HCT116 (cell line): ENCODE results near the gene SLC9A9. TPM values are rescaled to one million over a fixed set of nuclear protein-coding genes. Genes with fewer than 3 reads are reported as not detected.

Experiments used
- ATAC-seq: fragments of 200-7000 bp; cut with Tn5 transposase; 2 replicates; pipeline ENCODE4 v1.9.1; 2020; ENCODE audit warnings: mild to moderate bottlenecking, moderate library complexity
- BruUV-seq: library from RNA; stranded (reverse); fragments of 400-500 nt; replicated peaks from 2 replicates; lab custom pipeline; 2021; lab: Mats Ljungman, UMichigan
- CTCF ChIA-PET: fragments of 300-600 bp; sonication (Branson Sonifier 250); formaldehyde crosslinking; loops from one replicate; lab custom pipeline; 2021; ENCODE audit warnings: antibody characterized with exemption; lab: Charles Lee
- POLR2A ChIA-PET: fragments of 300-600, 350-600 bp; sonication (Branson Sonifier 250); formaldehyde crosslinking; loops from one replicate; lab custom pipeline; 2021; ENCODE audit warnings: antibody characterized with exemption; lab: Charles Lee
- RAD21 ChIA-PET, 2 experiments: fragments of 300-600 bp; sonication (Branson Sonifier 250); formaldehyde crosslinking; loops; one replicate each; lab custom pipeline; 2023; ENCODE audit warnings: low total read pairs in 2 of 2; ENCODE audit not compliant: uncharacterized antibody in 2 of 2, unreplicated experiment in 2 of 2, low non-redundant PET in 1 of 2; lab: Charles Lee
- DNase-seq: peaks from one replicate; pipeline ENCODE4 v3.0.0-alpha.2; 2010; ENCODE audit warnings: low read depth, low spot score
- H2AFZ ChIP-seq: fragments of 200-600 bp; shearing (Covaris generic), sonication (generic); 2 replicates; pipeline ENCODE4 v1.6.1; 2017; ENCODE audit warnings: low read depth, mixed run types, mixed read lengths, antibody characterized with exemption, low read length; ENCODE audit not compliant: poor library complexity, severe bottlenecking
- H3K27ac ChIP-seq: 2 replicates; pipeline ENCODE4 v1.5.1; 2012; ENCODE audit warnings: low read depth, low read length
- H3K27me3 ChIP-seq: fragments of 200-600 bp; sonication (generic); 2 replicates; pipeline ENCODE4 v1.6.1; 2016; ENCODE audit warnings: mixed run types, low read length, mixed read lengths; ENCODE audit not compliant: insufficient read depth
- H3K36me3 ChIP-seq, 2 experiments: fragments of 200-500 bp in 1 of 2; fragments of 200-600 bp in 1 of 2; sonication (Bioruptor generic) in 1 of 2; sonication (generic) in 1 of 2; 2 replicates each; pipeline versions ENCODE4 v1.5.1 to v1.6.1; 2014 to 2016; ENCODE audit warnings: low read length in 2 of 2, inconsistent platforms in 1 of 2, mixed read lengths in 1 of 2, mixed run types in 1 of 2; ENCODE audit not compliant: insufficient read depth in 2 of 2, control insufficient read depth in 1 of 2
- H3K4me1 ChIP-seq, 2 experiments: fragments of 200-600 bp in 1 of 2; sonication (generic) in 1 of 2; 2 replicates each; pipeline versions ENCODE4 v1.5.1 to v1.6.1; 2012 to 2017; ENCODE audit warnings: low read length in 2 of 2, inconsistent platforms in 1 of 2, mild to moderate bottlenecking in 1 of 2, mixed read lengths in 1 of 2, mixed run types in 1 of 2, moderate library complexity in 1 of 2; ENCODE audit not compliant: insufficient read depth in 2 of 2, control insufficient read depth in 1 of 2
- H3K4me2 ChIP-seq: fragments of 200-600 bp; sonication (generic); 2 replicates; pipeline ENCODE4 v1.6.1; 2017; ENCODE audit warnings: mixed run types, low read length, mixed read lengths
- H3K4me3 ChIP-seq, 2 experiments: fragments of 200-600 bp in 1 of 2; sonication (generic) in 1 of 2; replicated peaks in 1 of 2; 2 replicates each; pipeline ENCODE4 v1.5.1; 2011 to 2016; ENCODE audit warnings: low read length in 2 of 2, control low read depth in 1 of 2, low read depth in 1 of 2, mild to moderate bottlenecking in 1 of 2, mixed read lengths in 1 of 2, mixed run types in 1 of 2
- H3K79me2 ChIP-seq: fragments of 200-600 bp; sonication (generic); 2 replicates; pipeline ENCODE4 v1.6.1; 2017; ENCODE audit warnings: mild to moderate bottlenecking, mixed run types, low read length, moderate library complexity, mixed read lengths; ENCODE audit not compliant: insufficient read depth
- H3K9ac ChIP-seq: fragments of 200-600 bp; sonication (generic); 2 replicates; pipeline ENCODE4 v1.6.1; 2016; ENCODE audit warnings: low read length, mixed read lengths
- H3K9me2 ChIP-seq: fragments of 200-600 bp; sonication (generic), shearing (Covaris generic); 2 replicates; pipeline ENCODE4 v1.6.1; 2017; ENCODE audit warnings: mixed run types, mild to moderate bottlenecking, moderate library complexity; ENCODE audit not compliant: insufficient read depth
- H3K9me3 ChIP-seq, 2 experiments: fragments of 200-500 bp in 1 of 2; fragments of 200-600 bp in 1 of 2; sonication (Bioruptor generic) in 1 of 2; sonication (generic) in 1 of 2; 2 replicates each; pipeline ENCODE4 v1.6.1; 2014 to 2017; ENCODE audit warnings: low read length in 2 of 2, mixed read lengths in 2 of 2, inconsistent platforms in 1 of 2, low read depth in 1 of 2, mild to moderate bottlenecking in 1 of 2, mixed run types in 1 of 2, moderate library complexity in 1 of 2; ENCODE audit not compliant: control insufficient read depth in 1 of 2, insufficient read depth in 1 of 2
- H4K20me1 ChIP-seq: fragments of 200-600 bp; sonication (generic), shearing (Covaris generic); 2 replicates; pipeline ENCODE4 v1.6.1; 2017; ENCODE audit warnings: mixed run types, mild to moderate bottlenecking, moderate library complexity; ENCODE audit not compliant: insufficient read depth
- ELF1 ChIP-seq: IDR thresholded peaks from 2 replicates; pipeline ENCODE4 v1.6.1; 2012; ENCODE audit warnings: low read depth, borderline replicate concordance
- EZH2 ChIP-seq: fragments of 200-600 bp; sonication (generic); IDR thresholded peaks from 2 replicates; pipeline ENCODE4 v1.6.1; 2017; ENCODE audit warnings: antibody characterized with exemption, mixed run types
- EZH2phosphoT487 ChIP-seq: fragments of 200-600 bp; IDR thresholded peaks from 2 replicates; pipeline ENCODE4 v1.6.1; 2018; ENCODE audit warnings: antibody characterized with exemption, borderline replicate concordance
- FOSL1 ChIP-seq: IDR thresholded peaks from 2 replicates; pipeline ENCODE4 v1.6.1; 2012; ENCODE audit warnings: low read depth
- JUND ChIP-seq: IDR thresholded peaks from 2 replicates; pipeline ENCODE4 v1.6.1; 2012
- POLR2A ChIP-seq: IDR thresholded peaks from 2 replicates; pipeline ENCODE4 v1.7.0; 2011; ENCODE audit warnings: borderline replicate concordance; ENCODE audit not compliant: insufficient read depth, insufficient read length; ENCODE audit errors: extremely low read depth
- POLR2AphosphoS5 ChIP-seq: IDR thresholded peaks from 2 replicates; pipeline ENCODE4 v1.6.1; 2011; ENCODE audit warnings: mild to moderate bottlenecking, low read depth, low read length, moderate library complexity
- RAD21 ChIP-seq: IDR thresholded peaks from 2 replicates; pipeline ENCODE4 v1.6.1; 2012; ENCODE audit warnings: low read depth, mild to moderate bottlenecking
- REST ChIP-seq: IDR thresholded peaks from 2 replicates; pipeline ENCODE4 v1.6.1; 2012; ENCODE audit warnings: low read depth
- SP1 ChIP-seq: IDR thresholded peaks from 2 replicates; pipeline ENCODE4 v1.6.1; 2012; ENCODE audit warnings: low read depth
- TCF7L2 ChIP-seq: IDR thresholded peaks from 2 replicates; pipeline ENCODE4 v1.7.0; 2011; ENCODE audit warnings: borderline replicate concordance, inconsistent platforms; ENCODE audit not compliant: insufficient read depth, insufficient read length; ENCODE audit errors: extremely low read depth
- YY1 ChIP-seq: IDR thresholded peaks from 2 replicates; pipeline ENCODE4 v1.6.1; 2011; ENCODE audit warnings: low read length, low read depth, moderate library complexity, mild to moderate bottlenecking; ENCODE audit not compliant: insufficient replicate concordance; ENCODE audit errors: extremely low read depth
- ZFX ChIP-seq: fragments of 450-650 bp; IDR thresholded peaks from 2 replicates; pipeline ENCODE4 v1.6.1; 2017
- intact Hi-C: fragments of 100-400 bp; cut with micrococcal nuclease; formaldehyde crosslinking; loops from 2 replicates; pipeline ENCODE4 v1.10.0; 2022
- total RNA-seq: library from RNA; stranded (reverse); gene quantifications from one replicate; pipeline ENCODE4 v1.2.1, GENCODE V29; 2021; ENCODE audit not compliant: unreplicated experiment

SLC9A9 gene
- total RNA-seq, 1 experiment from 2014 or later = 0.20 TPM

- TF ChIP-seq POLR2A (no peak), FOSL1 (no peak)
- intact Hi-C loops = no loop called here
- Histone ChIP-seq H3K36me3 (no peaks in the 10 kb centered on the region), H4K20me1 (no peaks in the 10 kb centered on the region), H3K4me2 (no peak overlapping the region), H3K9ac (no peak overlapping the region), H3K9me3 (no peaks in the 10 kb centered on the region), H3K9me2 (no peaks in the 10 kb centered on the region), H3K27ac (no peak overlapping the region), H3K27me3 (no peaks in the 10 kb centered on the region), H3K79me2 (no peaks in the 10 kb centered on the region), H3K4me3 (no peak overlapping the region), H2AFZ (no peak overlapping the region), H3K4me1 (no peaks in the 10 kb centered on the region)
- CTCF ChIA-PET = interaction anchor here (0.8 kb wide), 1 partner anchor 10 kb away, joined by 3 read pairs; no protein-coding TSS in a partner anchor
- POLR2A ChIA-PET = no interaction called here
- BruUV-seq = no TSS peak
- DNase-seq = no peak
- RAD21 ChIA-PET = no interaction called here
- no peak for ATAC-seq
Measured at GRCh38 chr3:143753456-143753855, 94.8 kb downstream of the SLC9A9 start.

GRCh38 chr3:143753006-143753405 is 95.3 kb downstream of the SLC9A9 start:
- DNase-seq = no peak
- intact Hi-C loops = no loop called here
- no peak overlapping the region for H3K9ac ChIP-seq
- RAD21 ChIA-PET = no interaction called here
- H3K36me3 ChIP-seq = no peaks in the 10 kb centered on the region
- H3K9me3 ChIP-seq = no peaks in the 10 kb centered on the region
- H3K4me3 ChIP-seq = no peak overlapping the region
- no peaks in the 10 kb centered on the region for H4K20me1 ChIP-seq
- TF ChIP-seq SP1 = no peak
- no peak for TF ChIP-seq ELF1
- TF ChIP-seq EZH2phosphoT487 = no peak
- no peak for TF ChIP-seq FOSL1
- TF ChIP-seq RAD21 = no peak
- no peak for TF ChIP-seq YY1
- no peak for TF ChIP-seq POLR2AphosphoS5
- TF ChIP-seq ZFX = no peak
- TF ChIP-seq JUND = no peak
- TF ChIP-seq REST = no peak
- no peak for TF ChIP-seq TCF7L2
- no peak for TF ChIP-seq EZH2
- TF ChIP-seq, all 23 proteins: peak for 0
- Histone ChIP-seq H3K4me1 (no peaks in the 10 kb centered on the region), H2AFZ (no peak overlapping the region), H3K27ac (no peak overlapping the region), H3K27me3 (no peaks in the 10 kb centered on the region), H3K79me2 (no peaks in the 10 kb centered on the region), H3K4me2 (no peak overlapping the region), H3K9me2 (no peaks in the 10 kb centered on the region)
- ChIA-PET CTCF (interaction anchor here (0.8 kb wide), 1 partner anchor 11 kb away, joined by 3 read pairs; no protein-coding TSS in a partner anchor), POLR2A (no interaction called here)
- no TSS peak for BruUV-seq
- ATAC-seq = no peak
